ENCODE data around the gene SH2D2A.

- no peak for TF ChIP-seq CTCF (IDR thresholded peaks at IDR 0.05)
- TF ChIP-seq POLR2A (IDR thresholded peaks at IDR 0.05) = no peak
These were observed 35.2 kb upstream of the SH2D2A start for GRCh38 chr1:156851779-156852417.

All from uterus (tissue), 2 donors.